ENCODE data around the gene PHF14.
"Not testable (repeated sequence)": the region's sequence is repeated elsewhere in the genome, so short reads cannot be mapped to it uniquely, and the experiment has no call there.

GRCh38 chr7:10950974-10951578 is 22.6 kb upstream of the PHF14 start:
- TF ChIP-seq POLR2AphosphoS5, CTCF, POLR2A (IDR thresholded peaks at IDR 0.05): not testable (repeated sequence)
